Common myeloid progenitor, CD34-positive (primary cell): ENCODE results near the gene TOM1L2.

Experiments used
- CTCF ChIA-PET: fragments of 350-600 bp; sonication (Branson Sonifier 250); formaldehyde crosslinking; loops from one replicate; lab custom pipeline; 2021; ENCODE audit warnings: antibody characterized with exemption; lab: Charles Lee
- POLR2A ChIA-PET: fragments of 350-600 bp; sonication (Branson Sonifier 250); formaldehyde crosslinking; loops from one replicate; lab custom pipeline; 2021; ENCODE audit warnings: antibody characterized with exemption; lab: Charles Lee
- DNase-seq, 3 donors: peaks; one replicate each; pipeline versions ENCODE4 v3.0.0 to v3.0.0-alpha.2; 2013
- H3K27ac ChIP-seq, 2 experiments: 1 replicate in 1 of 2; 2 replicates in 1 of 2; pipeline ENCODE4 v1.7.0; 2013; ENCODE audit warnings: inconsistent platforms in 2 of 2, low read length in 2 of 2, mild to moderate bottlenecking in 2 of 2, low read depth in 1 of 2, moderate library complexity in 1 of 2; ENCODE audit not compliant: severe bottlenecking in 2 of 2, insufficient read depth in 1 of 2, poor library complexity in 1 of 2
- H3K27me3 ChIP-seq, 5 experiments: replicated peaks in 2 of 5; 1 replicate in 3 of 5; 2 replicates in 2 of 5; pipeline versions ENCODE4 v1.6.1 to v1.7.0; 2013; ENCODE audit warnings: low read length in 4 of 5, mild to moderate bottlenecking in 2 of 5, moderate library complexity in 2 of 5, inconsistent platforms in 1 of 5; ENCODE audit not compliant: insufficient read depth in 5 of 5, control insufficient read depth in 4 of 5
- H3K36me3 ChIP-seq, 4 experiments: 1 replicate in 2 of 4; 2 replicates in 2 of 4; pipeline versions ENCODE4 v1.6.1 to v1.7.0; 2013; ENCODE audit warnings: low read length in 3 of 4, control low read depth in 1 of 4, mild to moderate bottlenecking in 1 of 4; ENCODE audit not compliant: control insufficient read depth in 4 of 4, insufficient read depth in 4 of 4
- H3K4me1 ChIP-seq, 4 experiments: 1 replicate in 3 of 4; 2 replicates in 1 of 4; pipeline versions ENCODE4 v1.6.1 to v1.7.1; 2013; ENCODE audit warnings: low read length in 3 of 4, mild to moderate bottlenecking in 3 of 4, control low read depth in 1 of 4, inconsistent platforms in 1 of 4, moderate library complexity in 1 of 4; ENCODE audit not compliant: control insufficient read depth in 4 of 4, insufficient read depth in 4 of 4; ENCODE audit errors: control extremely low read depth in 1 of 4
- H3K4me3 ChIP-seq, 7 experiments: 1 replicate in 4 of 7; 2 replicates in 3 of 7; pipeline versions ENCODE4 v1.5.1 to v1.7.0; 2013; ENCODE audit warnings: mild to moderate bottlenecking in 7 of 7, low read length in 6 of 7, moderate library complexity in 6 of 7, inconsistent platforms in 2 of 7, low read depth in 2 of 7, control low read depth in 1 of 7; ENCODE audit not compliant: insufficient read depth in 4 of 7, control insufficient read depth in 1 of 7; ENCODE audit errors: extremely low read depth in 1 of 7
- H3K9me3 ChIP-seq, 5 experiments: 1 replicate in 4 of 5; 2 replicates in 1 of 5; pipeline versions ENCODE4 v1.6.1 to v1.7.1; 2013; ENCODE audit warnings: low read length in 4 of 5, mild to moderate bottlenecking in 2 of 5, inconsistent platforms in 1 of 5, low read depth in 1 of 5, moderate library complexity in 1 of 5; ENCODE audit not compliant: control insufficient read depth in 4 of 5, insufficient read depth in 2 of 5; ENCODE audit errors: control extremely low read depth in 1 of 5
- WGBS: methylation state at CpG from one replicate; pipeline ENCODE4 v1.1.5; 2013; ENCODE audit not compliant: insufficient coverage; 5-methylcytosine and 5-hydroxymethylcytosine counted together

Gene TOM1L2

DNA sequence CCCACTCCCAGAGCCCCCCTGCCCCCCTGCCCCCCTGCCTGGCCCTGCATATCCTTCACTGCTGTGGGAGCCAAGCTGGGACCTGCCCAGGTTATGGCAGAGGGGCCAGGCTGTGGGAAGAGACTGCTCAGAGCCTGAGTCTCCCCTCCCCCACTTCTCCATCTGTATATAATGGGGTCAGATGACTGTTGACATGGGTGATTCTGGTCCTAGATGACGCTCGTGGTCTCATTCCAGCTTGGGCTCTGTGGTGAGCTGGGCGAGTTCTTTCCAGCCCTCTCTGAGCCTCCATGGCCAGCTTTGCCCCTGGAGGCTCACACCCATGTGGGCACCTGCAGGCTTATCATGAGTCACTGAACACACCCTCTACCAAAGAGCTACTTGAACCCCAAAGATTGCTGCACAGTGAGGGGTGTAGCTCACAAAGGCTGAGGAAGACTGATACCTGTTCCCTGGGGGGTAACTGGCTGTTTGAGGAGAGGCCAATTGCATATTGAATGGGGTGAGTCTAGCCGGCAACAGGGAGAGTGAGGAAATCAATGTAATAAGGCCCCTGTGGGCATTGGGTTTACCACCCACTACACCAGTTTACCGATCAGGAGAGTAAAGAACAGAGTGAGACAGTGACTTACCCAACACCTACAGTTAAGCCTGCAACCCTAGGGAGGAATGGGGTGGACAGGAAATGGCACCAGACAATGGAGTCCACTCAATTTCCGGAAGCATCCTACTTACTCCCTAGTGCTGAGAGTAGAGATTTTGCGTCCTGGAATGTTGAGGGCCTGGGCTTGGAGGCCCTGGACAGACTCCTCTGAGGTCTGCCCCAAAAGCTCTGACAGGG, 131.2 kb downstream of the TOM1L2 start:
- Histone ChIP-seq H3K9me3 (no peaks in the 10 kb centered on the region), H3K27me3 (no peaks in the 10 kb centered on the region), H3K4me3 (peak overlapping the region in 2 of 7 experiments; percentile 66 to 79), H3K27ac (peak overlapping the region; percentile 70 to 80), H3K4me1 (peaks cover 7 to 69% (median 45%) of the 10 kb centered on the region in 4 experiments), H3K36me3 (no peaks in the 10 kb centered on the region)
- CTCF ChIA-PET, result interaction anchor here (0.9 to 2.9 kb wide), 6 partner anchors 9 to 28 kb away, joined by 3 to 14 read pairs (median 4); no protein-coding TSS in a partner anchor
- POLR2A ChIA-PET, result interaction anchor here (0.6 to 1.5 kb wide), 5 partner anchors 14 to 562 kb away, joined by 3 to 6 read pairs (median 4); no protein-coding TSS in a partner anchor
- WGBS, result 73% methylated on average over 4 of the region's 7 CpGs
- peak in 2 of 3 donors; percentile 48 to 61 for DNase-seq

DNA sequence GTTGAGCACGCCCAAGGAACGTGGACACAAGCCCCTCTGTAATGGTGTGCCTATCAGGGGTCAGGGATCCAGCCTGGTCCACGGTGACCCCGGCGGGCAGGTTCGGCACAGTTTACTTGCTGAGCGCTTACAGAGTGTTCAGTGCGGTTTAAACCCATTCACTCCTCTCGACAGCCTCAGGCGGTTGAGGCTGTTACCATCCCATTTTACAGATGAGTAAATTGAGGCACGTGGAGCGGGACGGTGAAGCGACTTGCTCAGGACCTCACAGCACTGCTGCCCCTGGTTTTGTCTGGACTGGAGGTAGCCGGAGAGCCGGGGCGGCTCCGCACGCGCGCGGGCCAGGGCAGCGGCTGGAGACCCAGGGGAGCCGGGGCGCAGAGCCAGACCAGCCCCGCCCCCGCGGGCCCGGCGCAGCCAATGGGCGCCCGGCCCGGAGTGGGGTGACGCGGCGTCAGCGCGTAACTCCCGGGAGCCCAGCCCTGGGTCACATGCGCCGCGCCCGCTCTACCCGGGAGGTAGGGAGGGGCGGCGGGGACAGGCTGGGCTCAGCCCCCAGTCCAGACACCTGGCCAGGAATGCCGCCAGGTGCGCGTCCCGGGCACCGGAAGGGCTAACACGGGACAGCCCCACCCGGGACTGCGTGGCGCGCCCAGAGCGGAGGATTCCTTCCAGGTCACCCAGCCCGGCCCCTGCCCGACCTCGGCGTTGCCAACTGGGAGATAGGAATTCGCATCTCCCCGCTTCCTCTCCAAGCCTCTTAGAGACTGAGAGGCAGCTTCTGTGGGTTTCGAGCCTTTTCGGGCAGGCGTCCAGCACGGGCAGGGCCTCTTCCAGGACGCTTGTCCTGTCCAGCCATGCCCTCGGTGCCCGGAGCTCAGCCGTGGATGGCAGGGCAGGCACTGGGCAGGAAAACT, 132.2 kb downstream of the TOM1L2 start:
- ChIA-PET CTCF (interaction anchor here (0.9 to 2.9 kb wide), 4 partner anchors 10 to 27 kb away, joined by 3 to 14 read pairs (median 6); no protein-coding TSS in a partner anchor), POLR2A (interaction anchor here (1.1 to 1.5 kb wide), 4 partner anchors 13 to 26 kb away, joined by 3 to 6 read pairs (median 4); no protein-coding TSS in a partner anchor)
- Histone ChIP-seq H3K36me3 (peaks cover 0 to 7% (median 0%) of the 10 kb centered on the region in 4 experiments), H3K9me3 (no peaks in the 10 kb centered on the region), H3K4me1 (peaks cover 8 to 77% (median 52%) of the 10 kb centered on the region in 4 experiments), H3K27me3 (no peaks in the 10 kb centered on the region), H3K4me3 (peak overlapping the region; percentile 13 to 79 (median 60)), H3K27ac (peak overlapping the region; percentile 70 to 80)
- WGBS, result 4% methylated on average over 58 of the region's 71 CpGs
- peak; percentile 61 to 80 (median 77) for DNase-seq

- POLR2A ChIA-PET, result interaction anchor here (0.7 to 3.3 kb wide), 8 partner anchors 10 to 134 kb away, joined by 3 to 17 read pairs (median 3); partner anchors contain the start of gene TOM1L2
- Histone ChIP-seq H3K9me3 (no peaks in the 10 kb centered on the region), H3K4me1 (peaks cover 18 to 92% (median 68%) of the 10 kb centered on the region in 4 experiments), H3K4me3 (peak overlapping the region in 3 of 7 experiments; percentile 35 to 91 (median 89)), H3K36me3 (peaks cover 0 to 10% (median 0%) of the 10 kb centered on the region in 4 experiments), H3K27me3 (no peaks in the 10 kb centered on the region), H3K27ac (peak overlapping the region in 1 of 2 experiments; percentile 58)
- DNase-seq, result peak in 2 of 3 donors; percentile 64 to 69
- CTCF ChIA-PET, result interaction anchor here (0.6 to 2.7 kb wide), 8 partner anchors 9 to 1423 kb away, joined by 3 to 8 read pairs (median 4); partner anchors contain the start of gene TRPV2
- 27% methylated on average over 5 of the region's 11 CpGs for WGBS
These were observed 133.9 kb downstream of the TOM1L2 start for GRCh38 chr17:17837966-17838962.

GRCh38 chr17:17837380-17837821, 134.8 kb downstream of the TOM1L2 start:
- peak overlapping the region in 6 of 7 experiments; percentile 62 to 91 (median 84) for H3K4me3 ChIP-seq
- H3K9me3 ChIP-seq, result no peaks in the 10 kb centered on the region
- peak overlapping the region in 1 of 2 experiments; percentile 58 for H3K27ac ChIP-seq
- DNase-seq, result no peak
- WGBS, result 79% methylated on average over 3 of the region's 3 CpGs
- no peaks in the 10 kb centered on the region for H3K27me3 ChIP-seq
- H3K36me3 ChIP-seq, result peaks cover 0 to 11% (median 0%) of the 10 kb centered on the region in 4 experiments
- POLR2A ChIA-PET, result interaction anchor here (0.7 to 3.3 kb wide), 8 partner anchors 10 to 135 kb away, joined by 3 to 21 read pairs (median 4); partner anchors contain the start of gene TOM1L2
- CTCF ChIA-PET, result interaction anchor here (0.6 to 4.0 kb wide), 9 partner anchors 9 to 1422 kb away, joined by 3 to 14 read pairs (median 7); partner anchors contain the start of gene TRPV2
- peaks cover 18 to 84% (median 69%) of the 10 kb centered on the region in 4 experiments for H3K4me1 ChIP-seq

- CTCF ChIA-PET, result interaction anchor here (0.8 to 4.0 kb wide), 10 partner anchors 8 to 82 kb away, joined by 3 to 14 read pairs (median 6); no protein-coding TSS in a partner anchor
- peak in 2 of 3 donors; percentile 63 to 67 for DNase-seq
- H3K4me1 ChIP-seq, result peaks cover 18 to 79% (median 69%) of the 10 kb centered on the region in 4 experiments
- WGBS, result under 1% methylated on average over 28 of the region's 52 CpGs
- peak within 1 kb of the TSS; percentile 58 to 76 for H3K27ac ChIP-seq
- H3K4me3 ChIP-seq, result peak within 1 kb of the TSS; percentile 62 to 91 (median 85)
- H3K27me3 ChIP-seq, result no peaks in the 10 kb centered on the region
- H3K36me3 ChIP-seq, result peaks cover 0 to 16% (median 1%) of the 10 kb centered on the region in 4 experiments
- POLR2A ChIA-PET, result interaction anchor here (1.1 to 3.3 kb wide), 8 partner anchors 9 to 142 kb away, joined by 3 to 21 read pairs (median 8); no protein-coding TSS in a partner anchor
- H3K9me3 ChIP-seq, result no peaks in the 10 kb centered on the region
These were observed 135.3 kb downstream of the TOM1L2 start, which contains the start of gene SREBF1 for GRCh38 chr17:17836818-17837379. TSS of gene SREBF1 (minus strand) at chr17:17836986. CDS start at chr17:17836817, 169 bp downstream.
